ENCODE data around the gene TMEM205.

The TMEM205 gene

GRCh38 chr19:11387162-11388034 lies 41.3 kb upstream of the TMEM205 start:
- Histone ChIP-seq H4K20me1 (ENCODE audit: insufficient read depth, low read length) (no peaks in the 10 kb centered on the region), H3K4me3 (ENCODE audit: low read depth in 1 of 2, low read length in 2 of 2) (no peak overlapping the region), H3K27ac (ENCODE audit: low read length) (no peak overlapping the region), H2AFZ (ENCODE audit: low read depth, low read length) (no peak overlapping the region), H3K4me2 (ENCODE audit: insufficient read depth, low read length) (no peak overlapping the region), H3K79me2 (ENCODE audit: insufficient read depth, low read length) (no peaks in the 10 kb centered on the region), H3K4me1 (ENCODE audit: insufficient read depth, low read length) (no peaks in the 10 kb centered on the region), H3K27me3 (ENCODE audit: insufficient read depth, low read length, poor library complexity) (no peaks in the 10 kb centered on the region), H3K9me3 (ENCODE audit: insufficient read depth, low read length, severe bottlenecking) (no peaks in the 10 kb centered on the region), H3K9ac (ENCODE audit: low read depth, low read length) (no peak overlapping the region), H3K36me3 (ENCODE audit: insufficient read depth, low read length) (no peaks in the 10 kb centered on the region)
- TF ChIP-seq EZH2 (IDR thresholded peaks at IDR 0.05; ENCODE audit: borderline replicate concordance, low read depth, low read length, severe bottlenecking), result no peak
- TF ChIP-seq CTCF (IDR thresholded peaks at IDR 0.05; ENCODE audit: borderline replicate concordance, extremely low read depth, low read length, poor library complexity, severe bottlenecking), result no peak
- no peak for DNase-seq
- ATAC-seq (ENCODE audit: insufficient read depth, low read depth), result no peak

DNA sequence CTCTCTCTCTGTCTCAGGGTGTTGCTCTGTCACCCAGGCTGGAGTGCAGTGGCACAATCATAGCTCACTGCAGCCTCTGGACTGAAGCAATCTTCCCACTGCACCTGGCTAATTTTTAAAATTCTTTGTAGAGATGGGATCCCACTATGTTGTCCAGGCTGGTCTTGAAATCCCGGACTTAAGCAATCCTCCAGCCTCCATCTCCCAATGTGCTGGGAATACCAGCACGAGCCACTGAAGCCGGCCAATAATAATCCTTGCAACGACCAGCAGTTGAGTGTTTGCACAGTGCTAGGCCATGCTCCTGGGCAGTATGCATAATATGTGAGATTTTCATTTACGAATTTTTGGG lies 38.7 kb upstream of the TMEM205 start:
- Histone ChIP-seq H4K20me1 (ENCODE audit: insufficient read depth, low read length) (no peaks in the 10 kb centered on the region), H3K9ac (ENCODE audit: low read depth, low read length) (no peak overlapping the region), H3K27me3 (ENCODE audit: insufficient read depth, low read length, poor library complexity) (no peaks in the 10 kb centered on the region), H3K79me2 (ENCODE audit: insufficient read depth, low read length) (peaks cover 10% of the 10 kb centered on the region), H3K36me3 (ENCODE audit: insufficient read depth, low read length) (no peaks in the 10 kb centered on the region), H2AFZ (ENCODE audit: low read depth, low read length) (no peak overlapping the region), H3K4me2 (ENCODE audit: insufficient read depth, low read length) (no peak overlapping the region), H3K4me3 (ENCODE audit: low read depth in 1 of 2, low read length in 2 of 2) (no peak overlapping the region), H3K27ac (ENCODE audit: low read length) (no peak overlapping the region), H3K9me3 (ENCODE audit: insufficient read depth, low read length, severe bottlenecking) (no peaks in the 10 kb centered on the region), H3K4me1 (ENCODE audit: insufficient read depth, low read length) (peaks cover 19% of the 10 kb centered on the region)
- TF ChIP-seq CTCF (IDR thresholded peaks at IDR 0.05; ENCODE audit: borderline replicate concordance, extremely low read depth, low read length, poor library complexity, severe bottlenecking) (no peak), EZH2 (IDR thresholded peaks at IDR 0.05; ENCODE audit: borderline replicate concordance, low read depth, low read length, severe bottlenecking) (no peak)
- DNase-seq, result no peak
- no peak for ATAC-seq (ENCODE audit: insufficient read depth, low read depth)

GRCh38 chr19:11383706-11384048 lies 37.6 kb upstream of the TMEM205 start:
- Histone ChIP-seq H3K9me3 (ENCODE audit: insufficient read depth, low read length, severe bottlenecking) (no peaks in the 10 kb centered on the region), H4K20me1 (ENCODE audit: insufficient read depth, low read length) (no peaks in the 10 kb centered on the region), H3K27me3 (ENCODE audit: insufficient read depth, low read length, poor library complexity) (no peaks in the 10 kb centered on the region), H3K4me2 (ENCODE audit: insufficient read depth, low read length) (no peak overlapping the region), H2AFZ (ENCODE audit: low read depth, low read length) (no peak overlapping the region), H3K9ac (ENCODE audit: low read depth, low read length) (no peak overlapping the region), H3K4me3 (ENCODE audit: low read depth in 1 of 2, low read length in 2 of 2) (no peak overlapping the region), H3K4me1 (ENCODE audit: insufficient read depth, low read length) (peaks cover 26% of the 10 kb centered on the region), H3K79me2 (ENCODE audit: insufficient read depth, low read length) (peaks cover 10% of the 10 kb centered on the region), H3K36me3 (ENCODE audit: insufficient read depth, low read length) (no peaks in the 10 kb centered on the region), H3K27ac (ENCODE audit: low read length) (no peak overlapping the region)
- DNase-seq (no peak), ATAC-seq (ENCODE audit: insufficient read depth, low read depth) (no peak)
- TF ChIP-seq CTCF (IDR thresholded peaks at IDR 0.05; ENCODE audit: borderline replicate concordance, extremely low read depth, low read length, poor library complexity, severe bottlenecking) (no peak), EZH2 (IDR thresholded peaks at IDR 0.05; ENCODE audit: borderline replicate concordance, low read depth, low read length, severe bottlenecking) (no peak)
